Hepatocyte (in vitro differentiated cells): ENCODE results near the gene B3GALT2. TPM values are rescaled to one million over a fixed set of nuclear protein-coding genes. Genes with fewer than 3 reads are reported as not detected.
"Not testable (repeated sequence)": the region's sequence is repeated elsewhere in the genome, so short reads cannot be mapped to it uniquely, and the experiment has no call there.

Experiments used
- DNase-seq: peaks from one replicate; pipeline ENCODE4 v3.0.0-alpha.2; 2016; ENCODE audit warnings: low spot score
- H2AFZ ChIP-seq: fragments of 200-600 bp; sonication (generic); 2 replicates; pipeline ENCODE4 v1.6.0; 2016; ENCODE audit warnings: antibody characterized with exemption, mild to moderate bottlenecking
- H3K27ac ChIP-seq: fragments of 200-600 bp; sonication (generic); 2 replicates; pipeline ENCODE4 v1.5.1; 2016; ENCODE audit warnings: mild to moderate bottlenecking
- H3K27me3 ChIP-seq: fragments of 200-600 bp; sonication (generic); 2 replicates; pipeline ENCODE4 v1.6.1; 2016
- H3K36me3 ChIP-seq: fragments of 200-600 bp; sonication (generic); replicated peaks from 2 replicates; pipeline ENCODE4 v1.5.1; 2016; ENCODE audit warnings: low read depth; ENCODE audit not compliant: insufficient read depth
- H3K4me1 ChIP-seq: fragments of 200-600 bp; sonication (generic); 2 replicates; pipeline ENCODE4 v1.5.1; 2016; ENCODE audit warnings: mild to moderate bottlenecking, moderate library complexity; ENCODE audit not compliant: insufficient read depth
- H3K4me2 ChIP-seq: fragments of 200-600 bp; sonication (generic); 2 replicates; pipeline ENCODE4 v1.6.0; 2016
- H3K4me3 ChIP-seq: fragments of 200-600 bp; sonication (generic); 2 replicates; pipeline ENCODE4 v1.5.1; 2016; ENCODE audit warnings: mild to moderate bottlenecking
- H3K79me2 ChIP-seq: fragments of 200-600 bp; sonication (generic); 2 replicates; pipeline ENCODE4 v1.6.0; 2017; ENCODE audit warnings: mild to moderate bottlenecking
- H3K9me2 ChIP-seq: fragments of 200-600 bp; sonication (generic); replicated peaks from 2 replicates; pipeline ENCODE4 v1.6.0; 2017; ENCODE audit warnings: mild to moderate bottlenecking; ENCODE audit not compliant: insufficient read depth
- H3K9me3 ChIP-seq: fragments of 200-600 bp; sonication (generic); 2 replicates; pipeline ENCODE4 v1.5.1; 2016; ENCODE audit warnings: low read depth, mild to moderate bottlenecking
- H4K20me1 ChIP-seq: fragments of 200-600 bp; sonication (generic); 2 replicates; pipeline ENCODE4 v1.6.0; 2016; ENCODE audit warnings: mild to moderate bottlenecking; ENCODE audit not compliant: insufficient read depth, poor library complexity, severe bottlenecking
- EZH2 ChIP-seq: fragments of 200-600 bp; sonication (generic); IDR thresholded peaks from 2 replicates; pipeline ENCODE4 v1.6.1; 2016; ENCODE audit warnings: antibody characterized with exemption, mild to moderate bottlenecking, borderline replicate concordance
- EZH2phosphoT487 ChIP-seq: fragments of 200-600 bp; sonication (generic); IDR thresholded peaks from one replicate; pipeline ENCODE4 v1.6.1; 2018; ENCODE audit warnings: antibody characterized with exemption, mild to moderate bottlenecking, low read depth, moderate library complexity; ENCODE audit not compliant: unreplicated experiment, severe bottlenecking
- WGBS: methylation state at CpG from one replicate; pipeline ENCODE4 v1.1.6; 2016; ENCODE audit warnings: low lambda C conversion rate; ENCODE audit errors: missing lambda C conversion rate; 5-methylcytosine and 5-hydroxymethylcytosine counted together
- polyA plus RNA-seq: library from polyadenylated mRNA; unstranded; fragments of >200 nt; fragmentation: Nextera tagmentation; extraction: Ambion mirVana; gene quantifications from 2 replicates; pipeline ENCODE4 v1.2.1, GENCODE V29; 2016
- total RNA-seq: library from RNA; depleted of rRNA; stranded (reverse); fragments of >200 nt; gene quantifications from 2 replicates; pipeline ENCODE4 v1.2.3, GENCODE V29; 2014
- TF ChIP-seq, protein P1 (sequence below): fragments of 200-600 bp; sonication (generic); IDR thresholded peaks from 2 replicates; pipeline ENCODE4 v1.5.1; 2016; ENCODE audit warnings: antibody characterized with exemption, mild to moderate bottlenecking; ENCODE audit not compliant: poor library complexity

Gene B3GALT2
- total and polyA plus RNA-seq, 2 experiments from 2014 or later = 1.4 to 9.7 TPM

DNA sequence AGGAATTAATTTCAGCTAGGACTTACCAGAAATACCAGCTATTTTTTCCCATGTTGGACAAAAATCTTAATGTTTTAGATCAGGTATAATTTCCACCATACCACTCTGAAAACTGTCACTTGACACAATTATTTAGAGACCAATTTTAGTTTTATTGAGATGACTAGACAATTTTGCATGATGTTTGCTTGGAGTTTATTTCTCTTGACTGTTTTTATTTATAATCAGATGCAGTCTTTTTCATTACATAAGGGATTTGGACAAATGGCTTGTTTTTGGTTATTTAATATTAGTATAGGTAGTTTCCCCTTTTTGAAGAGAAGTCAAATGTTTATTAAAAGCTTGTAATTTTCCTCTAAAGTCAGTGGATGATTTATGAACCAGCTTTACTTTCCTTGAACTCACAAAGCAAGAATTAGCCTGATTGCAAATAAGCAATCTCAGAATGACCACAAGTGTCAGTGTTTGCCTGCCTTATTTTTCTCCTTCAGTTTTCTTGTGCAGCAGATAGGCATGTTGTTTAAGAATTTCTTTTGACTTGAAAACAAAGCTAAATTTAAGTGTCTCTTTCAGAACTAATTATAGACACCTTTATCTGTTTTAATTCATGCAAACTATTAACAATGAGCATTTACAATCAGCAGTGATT, 3.8 kb upstream of the B3GALT2 start:
- Histone ChIP-seq H3K9me2 (no peaks in the 10 kb centered on the region), H3K4me1 (peaks cover 38% of the 10 kb centered on the region), H3K36me3 (no peaks in the 10 kb centered on the region), H3K27ac (peak overlapping the region; percentile 3), H4K20me1 (no peaks in the 10 kb centered on the region), H3K27me3 (no peaks in the 10 kb centered on the region), H3K4me3 (no peak overlapping the region), H3K4me2 (no peak overlapping the region), H3K9me3 (no peaks in the 10 kb centered on the region), H3K79me2 (peaks cover 65% of the 10 kb centered on the region), H2AFZ (no peak overlapping the region)
- DNase-seq = peak; percentile 19
- TF ChIP-seq, protein P1, sequence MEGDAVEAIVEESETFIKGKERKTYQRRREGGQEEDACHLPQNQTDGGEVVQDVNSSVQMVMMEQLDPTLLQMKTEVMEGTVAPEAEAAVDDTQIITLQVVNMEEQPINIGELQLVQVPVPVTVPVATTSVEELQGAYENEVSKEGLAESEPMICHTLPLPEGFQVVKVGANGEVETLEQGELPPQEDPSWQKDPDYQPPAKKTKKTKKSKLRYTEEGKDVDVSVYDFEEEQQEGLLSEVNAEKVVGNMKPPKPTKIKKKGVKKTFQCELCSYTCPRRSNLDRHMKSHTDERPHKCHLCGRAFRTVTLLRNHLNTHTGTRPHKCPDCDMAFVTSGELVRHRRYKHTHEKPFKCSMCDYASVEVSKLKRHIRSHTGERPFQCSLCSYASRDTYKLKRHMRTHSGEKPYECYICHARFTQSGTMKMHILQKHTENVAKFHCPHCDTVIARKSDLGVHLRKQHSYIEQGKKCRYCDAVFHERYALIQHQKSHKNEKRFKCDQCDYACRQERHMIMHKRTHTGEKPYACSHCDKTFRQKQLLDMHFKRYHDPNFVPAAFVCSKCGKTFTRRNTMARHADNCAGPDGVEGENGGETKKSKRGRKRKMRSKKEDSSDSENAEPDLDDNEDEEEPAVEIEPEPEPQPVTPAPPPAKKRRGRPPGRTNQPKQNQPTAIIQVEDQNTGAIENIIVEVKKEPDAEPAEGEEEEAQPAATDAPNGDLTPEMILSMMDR = peak; percentile 57
- TF ChIP-seq EZH2phosphoT487 = no peak

DNA sequence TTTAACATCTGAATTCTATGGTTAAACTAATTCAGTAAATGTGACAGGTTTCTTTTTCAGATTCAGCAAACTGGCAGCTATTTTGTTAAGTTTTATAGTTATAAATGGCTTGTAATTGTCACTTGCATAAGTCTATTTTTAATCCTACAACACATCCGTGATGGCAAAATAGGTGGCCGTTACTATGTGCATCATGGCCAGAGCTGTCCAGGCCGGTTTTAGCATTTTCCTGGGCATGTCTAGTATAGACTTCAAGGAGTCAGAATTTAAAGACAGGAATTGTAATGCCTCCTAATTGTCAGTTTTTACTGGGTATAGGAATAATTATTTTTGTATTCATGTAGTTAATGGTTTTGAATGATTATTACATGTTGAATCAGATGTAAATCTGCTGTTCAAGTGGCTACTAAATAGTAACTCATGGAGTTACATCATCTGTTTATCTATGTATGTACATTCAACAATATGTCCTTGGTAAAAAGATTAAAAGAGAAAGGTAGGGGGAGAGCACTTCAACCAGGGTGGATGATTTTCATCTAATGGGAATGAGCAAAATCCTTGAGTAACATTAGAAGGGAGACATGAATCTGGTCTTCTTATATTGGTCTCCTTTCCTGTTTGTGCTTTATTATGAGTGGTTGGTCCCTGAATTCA, 3.2 kb upstream of the B3GALT2 start:
- no peak for DNase-seq
- Histone ChIP-seq H3K4me3 (no peak overlapping the region), H3K4me2 (peak overlapping the region; percentile 16), H4K20me1 (no peaks in the 10 kb centered on the region), H3K27ac (peak overlapping the region; percentile 47), H3K4me1 (peaks cover 38% of the 10 kb centered on the region), H3K9me3 (no peaks in the 10 kb centered on the region), H3K36me3 (no peaks in the 10 kb centered on the region), H3K79me2 (peaks cover 65% of the 10 kb centered on the region), H3K27me3 (no peaks in the 10 kb centered on the region), H3K9me2 (no peaks in the 10 kb centered on the region), H2AFZ (no peak overlapping the region)
- 88% methylated on average over 3 of the region's 3 CpGs for WGBS
- TF ChIP-seq, protein P1 = no peak
- TF ChIP-seq EZH2phosphoT487 (no peak), EZH2 (no peak)

DNA sequence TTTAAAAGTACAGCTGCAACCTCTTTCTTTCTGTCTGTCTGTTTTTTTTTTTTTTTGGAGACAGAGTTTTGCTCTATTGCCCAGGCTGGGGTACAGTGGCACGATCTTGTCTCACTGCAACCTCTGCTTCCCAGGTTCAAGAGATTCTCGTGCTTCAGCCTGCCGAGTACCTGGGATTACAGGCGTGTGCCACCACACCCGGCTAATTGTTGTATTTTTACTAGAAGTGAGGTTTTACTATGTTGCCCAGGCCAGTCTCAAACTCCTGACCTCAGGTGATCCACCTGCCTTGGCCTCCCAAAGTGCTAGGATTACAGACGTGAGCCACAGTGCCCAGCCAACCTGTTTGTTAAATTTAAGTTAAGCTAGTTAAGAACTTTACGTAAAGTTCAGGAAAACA, 2.5 kb upstream of the B3GALT2 start:
- WGBS = 80% methylated on average over 7 of the region's 7 CpGs
- not testable (repeated sequence) for H3K36me3 ChIP-seq, DNase-seq, H3K27me3 ChIP-seq, H3K4me3 ChIP-seq, H3K9me2 ChIP-seq, H4K20me1 ChIP-seq, H2AFZ ChIP-seq, H3K9me3 ChIP-seq
- Histone ChIP-seq H3K27ac (peak overlapping the region; percentile 47), H3K4me2 (peak overlapping the region; percentile 16), H3K4me1 (peaks cover 38% of the 10 kb centered on the region), H3K79me2 (peaks cover 71% of the 10 kb centered on the region)

DNA sequence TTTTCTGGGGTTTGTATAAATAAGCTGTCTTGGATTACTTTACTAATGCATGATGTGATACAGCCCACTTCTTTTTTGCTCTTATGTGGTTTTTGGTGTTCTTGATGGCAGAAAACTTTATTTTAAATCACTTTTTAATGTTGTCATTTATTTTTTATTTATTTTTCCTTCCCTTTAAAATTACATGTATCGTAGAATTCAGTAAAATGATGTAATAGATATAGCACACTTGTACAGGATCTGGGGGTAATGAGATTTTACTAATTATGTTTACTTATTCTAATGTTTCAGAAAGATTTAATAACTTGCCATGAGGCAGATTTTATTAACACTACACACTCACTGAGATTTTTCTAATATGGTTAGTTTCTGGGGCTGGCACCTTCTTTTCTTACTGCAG, 701 bp upstream of the B3GALT2 start:
- WGBS = 72% methylated on average over 1 of the region's 1 CpG
- H3K4me2 ChIP-seq = peak overlapping the region; percentile 71
- H4K20me1 ChIP-seq = no peaks in the 10 kb centered on the region

More for the DNA sequence above, 701 bp upstream of the B3GALT2 start:
- DNase-seq = no peak
- Histone ChIP-seq H3K9me3 (no peaks in the 10 kb centered on the region), H3K4me3 (peak overlapping the region; percentile 10), H3K27me3 (no peaks in the 10 kb centered on the region), H3K27ac (peak overlapping the region; percentile 70), H3K79me2 (peaks cover 70% of the 10 kb centered on the region), H2AFZ (no peak overlapping the region), H3K4me1 (peaks cover 38% of the 10 kb centered on the region), H3K36me3 (no peaks in the 10 kb centered on the region), H3K9me2 (no peaks in the 10 kb centered on the region)
- no peak for TF ChIP-seq EZH2
- TF ChIP-seq, protein P1 = no peak
- no peak for TF ChIP-seq EZH2phosphoT487
